LNCAP (cell line): Measurements from ENCODE around the gene LRTM2.

Experiments used
- CTCF ChIP-seq: fragments of 450-650 bp; IDR thresholded peaks from 2 replicates; pipeline ENCODE4 v1.5.1; 2017; ENCODE audit warnings: mild to moderate bottlenecking

LRTM2 gene

GRCh38 chr12:1820191-1820895 lies at the start of gene LRTM2:
TSS of gene LRTM2 (plus strand) at chr12:1820565. CDS start at chr12:1828149, 7,584 bp downstream.
- TF ChIP-seq CTCF = no peak

- no peak for TF ChIP-seq CTCF
These were observed 46.3 kb upstream of the LRTM2 start for GRCh38 chr12:1773937-1774655.

- TF ChIP-seq CTCF = no peak
These were observed 44.0 kb upstream of the LRTM2 start for GRCh38 chr12:1776170-1776921.

GRCh38 chr12:1777798-1778197 lies 42.6 kb upstream of the LRTM2 start:
- no peak for TF ChIP-seq CTCF

GRCh38 chr12:1778911-1779310 lies 41.5 kb upstream of the LRTM2 start:
- no peak for TF ChIP-seq CTCF

- TF ChIP-seq CTCF = no peak
These were observed 40.6 kb upstream of the LRTM2 start for GRCh38 chr12:1779783-1780182.

- TF ChIP-seq CTCF = no peak
These were observed 38.6 kb upstream of the LRTM2 start for GRCh38 chr12:1781772-1782171.
